Motor neuron (in vitro differentiated cells): ENCODE results near the gene DNMBP. TPM values are rescaled to one million over a fixed set of nuclear protein-coding genes. Genes with fewer than 3 reads are reported as not detected.
"Not testable (repeated sequence)": the region's sequence is repeated elsewhere in the genome, so short reads cannot be mapped to it uniquely, and the experiment has no call there.

Experiments used
- ATAC-seq, 8 experiments: fragments of 200-7000 bp; cut with Tn5 transposase; replicated peaks in 6 of 8; 2 replicates each; pipeline ENCODE4 v1.8.0; 2021; ENCODE audit warnings: mild to moderate bottlenecking in 8 of 8, moderate library complexity in 8 of 8
- H3K27ac ChIP-seq, 2 donors: fragments of 250-450 bp; sonication (Bioruptor Pico); 2 replicates each; pipeline ENCODE4 v1.9.0; 2021; ENCODE audit warnings: antibody characterized with exemption in 2 of 2, mild to moderate bottlenecking in 2 of 2, moderate library complexity in 1 of 2
- H3K4me1 ChIP-seq, 2 donors: fragments of 250-450 bp; sonication (Bioruptor Pico); replicated peaks in 1 of 2; 2 replicates each; pipeline ENCODE4 v1.6.1; 2021; ENCODE audit warnings: antibody characterized with exemption in 2 of 2, mild to moderate bottlenecking in 2 of 2, moderate library complexity in 1 of 2
- H3K4me3 ChIP-seq, 5 donors: fragments of 250-450 bp; sonication (Bioruptor Pico); 2 replicates each; pipeline ENCODE4 v1.9.0; 2021; ENCODE audit warnings: antibody characterized with exemption in 5 of 5, mild to moderate bottlenecking in 5 of 5, moderate library complexity in 4 of 5
- WGBS, 10 experiments: fragments of 450-650 bp; shearing (Covaris generic); methylation state at CpG; one replicate each; pipeline ENCODE4 v1.0.0; 2022; 5-methylcytosine and 5-hydroxymethylcytosine counted together
- in situ Hi-C, 9 experiments: fragments of 400-800 bp; cut with MboI; loops; one replicate each; pipeline ENCODE4 v1.15.0; 2021; ENCODE audit warnings: low sequenced_read_pairs in 9 of 9, low pct_unique_long_range_greater_than_20kb in 2 of 9; ENCODE audit not compliant: unreplicated experiment in 9 of 9
- total RNA-seq, 8 experiments: library from RNA; unstranded; fragments of 300-600 nt; gene quantifications; 2 replicates each; pipeline versions ENCODE4 v1.2.3 to v1.2.4, GENCODE V29; 2022

The DNMBP gene
- total RNA-seq, 8 experiments from 2014 or later, result 3.3 to 24.0 (median 9.9) TPM

GRCh38 chr10:99995269-99995668, 14.5 kb downstream of the DNMBP start:
- WGBS, 10 experiments, result 83 to 100% (median 100%) methylated on average over 2 to 3 of the region's 3 CpGs; no CpG with 5 or more reads in 5 of the 10 experiments
- in situ Hi-C loops, result no loop called here
- no peak for ATAC-seq
- Histone ChIP-seq H3K4me1 (no peaks in the 10 kb centered on the region), H3K4me3 (no peak overlapping the region), H3K27ac (no peak overlapping the region)

GRCh38 chr10:99994801-99995200, 14.9 kb downstream of the DNMBP start:
- in situ Hi-C loops, result no loop called here
- Histone ChIP-seq H3K27ac (no peak overlapping the region), H3K4me3 (no peak overlapping the region), H3K4me1 (no peaks in the 10 kb centered on the region)
- 80 to 100% (median 100%) methylated on average over 1 to 3 of the region's 5 CpGs; no CpG with 5 or more reads in 4 of the 10 experiments for WGBS, 10 experiments
- ATAC-seq, result no peak

- Histone ChIP-seq H3K27ac (no peak overlapping the region), H3K4me1 (no peaks in the 10 kb centered on the region), H3K4me3 (no peak overlapping the region)
- peak; percentile 88 to 99 (median 94) for ATAC-seq
- 8 to 92% (median 62%) methylated on average over 2 to 8 of the region's 8 CpGs for WGBS, 10 experiments
- in situ Hi-C loops, result no loop called here
Observed at GRCh38 chr10:99993701-99994689, 15.8 kb downstream of the DNMBP start.

- H3K27ac ChIP-seq, ATAC-seq, H3K4me3 ChIP-seq, in situ Hi-C loops, H3K4me1 ChIP-seq: not testable (repeated sequence)
- WGBS, 10 experiments, result 83 to 100% (median 93%) methylated on average over 2 to 5 of the region's 5 CpGs; no CpG with 5 or more reads in 3 of the 10 experiments
Observed at GRCh38 chr10:99985637-99986036, 24.1 kb downstream of the DNMBP start.

GRCh38 chr10:99984211-99985034, 25.3 kb downstream of the DNMBP start:
- in situ Hi-C loops, result no loop called here
- peak in 3 of 8 experiments; percentile 70 to 71 (median 71) for ATAC-seq
- no peak overlapping the region for H3K27ac ChIP-seq
- 0 to 86% (median 36%) methylated on average over 3 to 5 of the region's 5 CpGs; no CpG with 5 or more reads in 2 of the 10 experiments for WGBS, 10 experiments
- no peak overlapping the region for H3K4me3 ChIP-seq
- no peaks in the 10 kb centered on the region for H3K4me1 ChIP-seq

- in situ Hi-C loops, result no loop called here
- Histone ChIP-seq H3K4me3 (no peak overlapping the region), H3K4me1 (no peaks in the 10 kb centered on the region), H3K27ac (no peak overlapping the region)
- ATAC-seq, result peak in 3 of 8 experiments; percentile 50 to 76 (median 55)
- WGBS, 10 experiments, result 0 to 100% (median 81%) methylated on average over 1 to 12 of the region's 16 CpGs
Observed at GRCh38 chr10:99983280-99983988, 26.3 kb downstream of the DNMBP start.

- WGBS, 10 experiments, result 59 to 100% (median 91%) methylated on average over 1 to 5 of the region's 5 CpGs; no CpG with 5 or more reads in 2 of the 10 experiments
- no peak for ATAC-seq
- Histone ChIP-seq H3K27ac (no peak overlapping the region), H3K4me3 (no peak overlapping the region), H3K4me1 (no peaks in the 10 kb centered on the region)
- in situ Hi-C loops, result no loop called here
Observed at GRCh38 chr10:99982728-99983127, 27.0 kb downstream of the DNMBP start.

- in situ Hi-C loops, result no loop called here
- ATAC-seq, result no peak
- 60 to 100% (median 80%) methylated on average over 1 to 4 of the region's 6 CpGs; no CpG with 5 or more reads in 3 of the 10 experiments for WGBS, 10 experiments
Observed at GRCh38 chr10:99981581-99982199, 28.1 kb downstream of the DNMBP start.

GRCh38 chr10:99979066-99979685, 30.6 kb downstream of the DNMBP start:
- ATAC-seq, result no peak
- 67 to 100% (median 87%) methylated on average over 1 to 5 of the region's 5 CpGs; no CpG with 5 or more reads in 1 of the 10 experiments for WGBS, 10 experiments
- in situ Hi-C loops, result no loop called here

More at GRCh38 chr10:99981581-99982199, 28.1 kb downstream of the DNMBP start:
- Histone ChIP-seq H3K4me3 (no peak overlapping the region), H3K27ac (no peak overlapping the region), H3K4me1 (no peaks in the 10 kb centered on the region)

GRCh38 chr10:99977916-99978315, 31.8 kb downstream of the DNMBP start:
- Histone ChIP-seq H3K4me1 (no peaks in the 10 kb centered on the region), H3K4me3 (no peak overlapping the region), H3K27ac (no peak overlapping the region)
- 71 to 94% (median 90%) methylated on average over 3 to 5 of the region's 5 CpGs; no CpG with 5 or more reads in 3 of the 10 experiments for WGBS, 10 experiments
- in situ Hi-C loops, result no loop called here
- no peak for ATAC-seq

More at GRCh38 chr10:99979066-99979685, 30.6 kb downstream of the DNMBP start:
- Histone ChIP-seq H3K4me3 (no peak overlapping the region), H3K27ac (no peak overlapping the region), H3K4me1 (no peaks in the 10 kb centered on the region)

- ATAC-seq, result peak in 5 of 8 experiments; percentile 46 to 91 (median 87)
- Histone ChIP-seq H3K4me1 (no peaks in the 10 kb centered on the region), H3K27ac (no peak overlapping the region), H3K4me3 (no peak overlapping the region)
- in situ Hi-C loops, result no loop called here
- 0 to 89% (median 78%) methylated on average over 1 to 5 of the region's 5 CpGs for WGBS, 10 experiments
Observed at GRCh38 chr10:99976886-99977665, 32.7 kb downstream of the DNMBP start.
